Endothelial cell of umbilical vein (primary cell): ENCODE measurements around the gene FMN2. TPM values are rescaled to one million over a fixed set of nuclear protein-coding genes. Genes with fewer than 3 reads are reported as not detected.

Experiments
- BruUV-seq: library from RNA; stranded (reverse); fragments of 400-500 nt; replicated peaks from 2 replicates; lab custom pipeline; 2021; lab: Mats Ljungman, UMichigan
- CTCF ChIA-PET: fragments of 300-600, 350-600 bp; sonication (Branson Sonifier 250); formaldehyde crosslinking; loops from one replicate; lab custom pipeline; 2021; ENCODE audit warnings: antibody characterized with exemption, inconsistent platforms; lab: Charles Lee
- POLR2A ChIA-PET: fragments of 300-600, 350-600 bp; sonication (Branson Sonifier 250); formaldehyde crosslinking; loops from one replicate; lab custom pipeline; 2021; ENCODE audit warnings: antibody characterized with exemption, inconsistent platforms; lab: Charles Lee
- DNase-seq: peaks from one replicate; pipeline ENCODE4 v3.0.0-alpha.2; 2011; ENCODE audit warnings: low read depth, low spot score
- FAIRE-seq: peaks from 2 replicates; lab custom pipeline; 2011; peaks lifted over from hg19 to GRCh38; lab: Jason Lieb, UNC
- H2AFZ ChIP-seq: 2 replicates; pipeline ENCODE4 v1.6.0; 2012; ENCODE audit warnings: low read depth, low read length, control low read depth, inconsistent platforms
- H3K27ac ChIP-seq: 2 replicates; pipeline ENCODE4 v1.5.1; 2011; ENCODE audit warnings: low read depth, mild to moderate bottlenecking, control low read depth, low read length, moderate library complexity; ENCODE audit not compliant: insufficient read depth
- H3K27me3 ChIP-seq, 2 experiments: 2 replicates each; pipeline versions ENCODE4 v1.6.0 to v1.6.1; 2011; ENCODE audit warnings: low read length in 2 of 2, mixed read lengths in 1 of 2; ENCODE audit not compliant: control insufficient read depth in 2 of 2, insufficient read depth in 2 of 2
- H3K36me3 ChIP-seq, 2 experiments: 2 replicates in 1 of 2; 3 replicates in 1 of 2; pipeline ENCODE4 v1.5.1; 2011; ENCODE audit warnings: low read length in 2 of 2, mild to moderate bottlenecking in 1 of 2, moderate library complexity in 1 of 2; ENCODE audit not compliant: control insufficient read depth in 2 of 2, insufficient read depth in 2 of 2; ENCODE audit errors: extremely low read depth in 1 of 2
- H3K4me1 ChIP-seq: 3 replicates; pipeline ENCODE4 v1.5.1; 2011; ENCODE audit warnings: mild to moderate bottlenecking, low read length; ENCODE audit not compliant: control insufficient read depth, insufficient read depth; ENCODE audit errors: extremely low read depth
- H3K4me2 ChIP-seq: 2 replicates; pipeline ENCODE4 v1.6.1; 2011; ENCODE audit warnings: low read length, control low read depth, mixed read lengths; ENCODE audit not compliant: insufficient read depth
- H3K4me3 ChIP-seq, 3 experiments: fragments of 200-600 bp in 1 of 3; sonication (generic), shearing (Covaris generic) in 1 of 3; replicated peaks in 1 of 3; 2 replicates each; pipeline ENCODE4 v1.5.1; 2011 to 2016; ENCODE audit warnings: control low read depth in 3 of 3, low read length in 3 of 3, mild to moderate bottlenecking in 2 of 3, inconsistent platforms in 1 of 3, low read depth in 1 of 3, moderate library complexity in 1 of 3; ENCODE audit not compliant: insufficient read depth in 1 of 3
- H3K79me2 ChIP-seq: 2 replicates; pipeline ENCODE4 v1.6.0; 2012; ENCODE audit warnings: low read length, inconsistent platforms; ENCODE audit not compliant: control insufficient read depth, insufficient read depth
- H3K9ac ChIP-seq: replicated peaks from 2 replicates; pipeline ENCODE3; 2011; ENCODE audit warnings: low read length, control low read depth; ENCODE audit not compliant: insufficient read depth; ENCODE audit errors: extremely low read depth
- H3K9me1 ChIP-seq: replicated peaks from 3 replicates; pipeline ENCODE4 v1.6.0; 2011; ENCODE audit warnings: mild to moderate bottlenecking, low read length; ENCODE audit not compliant: control insufficient read depth, insufficient read depth; ENCODE audit errors: extremely low read depth
- H3K9me3 ChIP-seq: replicated peaks from 2 replicates; pipeline ENCODE4 v1.5.1; 2012; ENCODE audit warnings: low read length, inconsistent platforms; ENCODE audit not compliant: control insufficient read depth, insufficient read depth
- H4K20me1 ChIP-seq: replicated peaks from 2 replicates; pipeline ENCODE3; 2011; ENCODE audit warnings: mild to moderate bottlenecking, low read length; ENCODE audit not compliant: control insufficient read depth, insufficient read depth; ENCODE audit errors: extremely low read depth
- EZH2 ChIP-seq: IDR thresholded peaks from 2 replicates; pipeline ENCODE4 v1.6.1; 2012; ENCODE audit warnings: borderline replicate concordance, low read depth, mild to moderate bottlenecking, moderate library complexity, low read length, inconsistent platforms; ENCODE audit not compliant: severe bottlenecking
- FOS ChIP-seq: IDR thresholded peaks from 2 replicates; pipeline ENCODE4 v1.6.1; 2011; ENCODE audit warnings: mild to moderate bottlenecking, low read length, moderate library complexity, borderline replicate concordance; ENCODE audit not compliant: insufficient read depth
- GATA2 ChIP-seq: IDR thresholded peaks from 2 replicates; pipeline ENCODE4 v1.7.0; 2011; ENCODE audit warnings: low read depth, mild to moderate bottlenecking, moderate library complexity, mixed read lengths, low read length; ENCODE audit not compliant: insufficient read length, insufficient read depth
- JUN ChIP-seq: IDR thresholded peaks from 2 replicates; pipeline ENCODE4 v1.6.1; 2011; ENCODE audit warnings: borderline replicate concordance, low read depth; ENCODE audit not compliant: insufficient read length, insufficient read depth
- MYC ChIP-seq: IDR thresholded peaks from one replicate; pipeline ENCODE4 v1.6.1; 2011; ENCODE audit warnings: mild to moderate bottlenecking, low read depth, low read length
- POLR2A ChIP-seq: IDR thresholded peaks from 2 replicates; pipeline ENCODE4 v1.6.1; 2012; ENCODE audit warnings: low read depth, mild to moderate bottlenecking, control low read depth, low read length
- POLR2AphosphoS5 ChIP-seq: IDR thresholded peaks from 2 replicates; pipeline ENCODE4 v1.6.1; 2012; ENCODE audit warnings: low read depth, mild to moderate bottlenecking, control low read depth, low read length, moderate library complexity; ENCODE audit not compliant: insufficient read depth
- dilution Hi-C: fragments of 300-500 bp; cut with MboI; formaldehyde crosslinking; loops from one replicate; pipeline ENCODE4 v1.15.0; 2019; ENCODE audit warnings: low sequenced_read_pairs; ENCODE audit not compliant: extremely low pct_ligation_motif_present
- intact Hi-C: fragments of 100-400 bp; cut with micrococcal nuclease; formaldehyde crosslinking; loops from one replicate; pipeline ENCODE4 v1.10.0; 2022
- polyA plus RNA-seq, 4 experiments: library from polyadenylated mRNA; depleted of rRNA in 3 of 4; stranded (reverse) in 3 of 4; unstranded in 1 of 4; fragments of >200 nt; gene quantifications; 2 replicates each; pipeline versions ENCODE4 v1.2.1 to v1.2.3, GENCODE V29; 2011 to 2012; ENCODE audit warnings: missing spikeins in 1 of 4
- total RNA-seq: library from RNA; stranded (reverse); gene quantifications from 2 replicates; pipeline ENCODE4 v1.2.3, GENCODE V29; 2021
- TF ChIP-seq, protein P1 (sequence below), 2 donors: IDR thresholded peaks; 1 replicate in 1 of 2; 2 replicates in 1 of 2; pipeline ENCODE4 v1.5.1; 2011; ENCODE audit warnings: low read length in 2 of 2, mild to moderate bottlenecking in 2 of 2, moderate library complexity in 2 of 2, control low read depth in 1 of 2, inconsistent platforms in 1 of 2, low read depth in 1 of 2; ENCODE audit not compliant: insufficient read depth in 1 of 2; ENCODE audit errors: extremely low read depth in 1 of 2
- TF ChIP-seq, protein P2 (sequence below): IDR thresholded peaks from 2 replicates; pipeline ENCODE4 v1.6.1; 2011; ENCODE audit not compliant: insufficient read depth, insufficient read length

FMN2 gene
- total and polyA plus RNA-seq, 2 donors (not counting 3 experiments of a cell fraction or from before 2014, with no cell fraction given): not detected

DNA sequence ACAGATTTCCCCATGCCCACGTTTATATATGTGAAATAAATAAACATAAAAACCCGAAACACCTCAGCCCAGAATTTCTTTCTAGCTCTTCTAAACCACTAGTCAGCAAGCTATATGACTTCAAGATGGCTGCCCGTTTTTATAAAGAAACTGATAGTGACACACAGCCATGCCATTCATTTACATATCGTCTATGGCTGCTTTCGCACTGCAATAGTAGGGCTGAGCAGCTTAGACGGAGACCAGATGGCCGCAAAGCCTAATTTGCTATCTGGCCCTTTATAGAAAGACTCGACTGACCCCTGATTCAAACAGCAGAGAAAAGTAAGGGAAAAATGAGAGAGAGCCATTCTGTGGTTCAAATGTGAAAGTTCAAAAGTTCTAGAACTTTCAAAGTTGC is 45.7 kb upstream of the FMN2 start:
- Histone ChIP-seq H3K79me2 (no peaks in the 10 kb centered on the region), H3K27me3 (no peaks in the 10 kb centered on the region), H3K9ac (no peak overlapping the region), H3K9me3 (no peaks in the 10 kb centered on the region), H4K20me1 (no peaks in the 10 kb centered on the region), H3K9me1 (no peaks in the 10 kb centered on the region), H3K4me3 (no peak overlapping the region), H3K36me3 (no peaks in the 10 kb centered on the region), H3K4me1 (no peaks in the 10 kb centered on the region), H2AFZ (no peak overlapping the region), H3K27ac (no peak overlapping the region), H3K4me2 (no peak overlapping the region)
- FAIRE-seq: no peak
- intact Hi-C loops (no loop called here), dilution Hi-C loops (no loop called here)
- DNase-seq: no peak
- ChIA-PET POLR2A (no interaction called here), CTCF (interaction anchor here (1.4 kb wide), 1 partner anchor 103 kb away, joined by 3 read pairs; no protein-coding TSS in a partner anchor)
- BruUV-seq: no TSS peak
- TF ChIP-seq POLR2AphosphoS5 (no peak), EZH2 (no peak), MYC (no peak), FOS (no peak), GATA2 (no peak), POLR2A (no peak), JUN (no peak)
- TF ChIP-seq, protein P1, sequence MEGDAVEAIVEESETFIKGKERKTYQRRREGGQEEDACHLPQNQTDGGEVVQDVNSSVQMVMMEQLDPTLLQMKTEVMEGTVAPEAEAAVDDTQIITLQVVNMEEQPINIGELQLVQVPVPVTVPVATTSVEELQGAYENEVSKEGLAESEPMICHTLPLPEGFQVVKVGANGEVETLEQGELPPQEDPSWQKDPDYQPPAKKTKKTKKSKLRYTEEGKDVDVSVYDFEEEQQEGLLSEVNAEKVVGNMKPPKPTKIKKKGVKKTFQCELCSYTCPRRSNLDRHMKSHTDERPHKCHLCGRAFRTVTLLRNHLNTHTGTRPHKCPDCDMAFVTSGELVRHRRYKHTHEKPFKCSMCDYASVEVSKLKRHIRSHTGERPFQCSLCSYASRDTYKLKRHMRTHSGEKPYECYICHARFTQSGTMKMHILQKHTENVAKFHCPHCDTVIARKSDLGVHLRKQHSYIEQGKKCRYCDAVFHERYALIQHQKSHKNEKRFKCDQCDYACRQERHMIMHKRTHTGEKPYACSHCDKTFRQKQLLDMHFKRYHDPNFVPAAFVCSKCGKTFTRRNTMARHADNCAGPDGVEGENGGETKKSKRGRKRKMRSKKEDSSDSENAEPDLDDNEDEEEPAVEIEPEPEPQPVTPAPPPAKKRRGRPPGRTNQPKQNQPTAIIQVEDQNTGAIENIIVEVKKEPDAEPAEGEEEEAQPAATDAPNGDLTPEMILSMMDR (IDR thresholded peaks at IDR 0.05; ENCODE audit: extremely low read depth in 1 of 2, insufficient read depth in 1 of 2, low read depth in 1 of 2, low read length in 2 of 2): no peak
- TF ChIP-seq, protein P2, sequence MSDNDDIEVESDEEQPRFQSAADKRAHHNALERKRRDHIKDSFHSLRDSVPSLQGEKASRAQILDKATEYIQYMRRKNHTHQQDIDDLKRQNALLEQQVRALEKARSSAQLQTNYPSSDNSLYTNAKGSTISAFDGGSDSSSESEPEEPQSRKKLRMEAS: no peak
